ENCODE data around the gene KATNB1. TPM values are rescaled to one million over a fixed set of nuclear protein-coding genes. Genes with fewer than 3 reads are reported as not detected.
A peak's percentile ranks its signal among the peaks of the same experiment; 100 is the strongest.

KATNB1 gene
- total RNA-seq, 1 donor from 2014 or later: 12.9 TPM

DNA sequence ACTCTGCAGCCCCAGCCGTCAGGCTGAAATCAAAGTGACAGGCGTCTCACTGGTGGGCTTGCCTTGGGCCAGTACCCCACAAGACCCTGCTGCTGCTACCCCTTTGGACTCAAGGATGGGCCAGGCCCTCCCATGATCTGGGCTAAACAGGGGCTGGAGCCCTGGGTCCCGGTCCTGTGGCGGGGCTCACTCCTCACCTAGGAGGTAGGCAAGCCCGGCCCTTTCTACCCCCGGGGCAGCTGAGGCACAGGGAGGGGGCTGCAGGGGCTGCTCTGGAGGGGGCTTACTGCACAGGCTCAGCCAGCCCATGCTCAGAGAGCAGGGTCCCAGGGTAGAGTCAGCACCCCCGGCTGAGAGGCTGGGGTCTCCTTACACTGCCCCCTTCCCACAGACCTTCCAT is 23.6 kb downstream of the KATNB1 start:
- Histone ChIP-seq H3K27me3 (ENCODE audit: control insufficient read depth, insufficient read depth, low read length) (no peaks in the 10 kb centered on the region), H3K4me3 (ENCODE audit: low read depth, low read length) (no peak overlapping the region), H3K36me3 (ENCODE audit: control insufficient read depth, insufficient read depth, low read length) (peaks cover 27% of the 10 kb centered on the region)
- no peak for DNase-seq (ENCODE audit: low read depth)
- no peak for FAIRE-seq
- TF ChIP-seq, protein P1, sequence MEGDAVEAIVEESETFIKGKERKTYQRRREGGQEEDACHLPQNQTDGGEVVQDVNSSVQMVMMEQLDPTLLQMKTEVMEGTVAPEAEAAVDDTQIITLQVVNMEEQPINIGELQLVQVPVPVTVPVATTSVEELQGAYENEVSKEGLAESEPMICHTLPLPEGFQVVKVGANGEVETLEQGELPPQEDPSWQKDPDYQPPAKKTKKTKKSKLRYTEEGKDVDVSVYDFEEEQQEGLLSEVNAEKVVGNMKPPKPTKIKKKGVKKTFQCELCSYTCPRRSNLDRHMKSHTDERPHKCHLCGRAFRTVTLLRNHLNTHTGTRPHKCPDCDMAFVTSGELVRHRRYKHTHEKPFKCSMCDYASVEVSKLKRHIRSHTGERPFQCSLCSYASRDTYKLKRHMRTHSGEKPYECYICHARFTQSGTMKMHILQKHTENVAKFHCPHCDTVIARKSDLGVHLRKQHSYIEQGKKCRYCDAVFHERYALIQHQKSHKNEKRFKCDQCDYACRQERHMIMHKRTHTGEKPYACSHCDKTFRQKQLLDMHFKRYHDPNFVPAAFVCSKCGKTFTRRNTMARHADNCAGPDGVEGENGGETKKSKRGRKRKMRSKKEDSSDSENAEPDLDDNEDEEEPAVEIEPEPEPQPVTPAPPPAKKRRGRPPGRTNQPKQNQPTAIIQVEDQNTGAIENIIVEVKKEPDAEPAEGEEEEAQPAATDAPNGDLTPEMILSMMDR (IDR thresholded peaks at IDR 0.05; ENCODE audit: insufficient read depth, low read length, severe bottlenecking): no peak

DNA sequence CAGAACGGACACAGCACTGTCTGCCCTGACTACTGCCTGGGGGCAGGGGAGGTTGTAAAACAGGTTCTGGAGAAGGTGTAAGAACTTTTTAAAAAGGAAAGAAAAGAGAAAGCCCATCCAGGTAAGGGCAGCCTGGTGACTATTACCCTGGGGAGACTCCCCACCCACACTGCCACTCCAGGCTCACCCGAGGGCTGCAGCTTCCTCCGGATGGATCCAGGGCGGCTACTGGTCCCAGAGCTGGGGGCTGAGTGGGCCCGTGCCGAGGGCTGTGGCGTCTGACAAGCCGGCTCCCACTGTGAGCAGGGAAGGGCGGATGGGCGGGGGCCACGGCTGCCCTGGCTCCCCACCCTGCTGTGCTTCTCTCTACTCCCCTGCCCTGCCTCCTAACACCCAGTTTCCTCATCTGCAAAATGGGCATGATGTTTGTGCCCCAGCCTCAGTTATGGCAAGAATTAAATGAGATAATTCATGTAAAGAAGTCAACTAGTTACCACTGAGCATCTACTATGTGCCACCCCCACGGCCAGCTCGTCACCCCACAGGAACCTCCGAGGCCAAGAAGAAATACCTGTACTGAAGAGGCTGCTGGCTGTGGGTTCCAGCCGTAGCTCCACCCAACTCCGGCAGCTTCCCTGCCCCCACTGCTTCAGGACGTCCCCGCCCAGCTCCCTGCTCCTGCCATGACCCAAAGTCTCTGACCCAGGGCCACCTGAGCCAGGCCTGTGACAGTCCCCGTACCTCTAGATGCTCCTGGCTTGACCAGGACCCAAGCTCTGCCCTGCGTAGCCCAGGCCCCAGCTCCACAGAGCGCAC is 24.2 kb downstream of the KATNB1 start:
- peak; percentile 50 for DNase-seq (ENCODE audit: low read depth)
- TF ChIP-seq, protein P1 (IDR thresholded peaks at IDR 0.05; ENCODE audit: insufficient read depth, low read length, severe bottlenecking): no peak
- Histone ChIP-seq H3K27me3 (ENCODE audit: control insufficient read depth, insufficient read depth, low read length) (no peaks in the 10 kb centered on the region), H3K36me3 (ENCODE audit: control insufficient read depth, insufficient read depth, low read length) (peaks cover 27% of the 10 kb centered on the region), H3K4me3 (ENCODE audit: low read depth, low read length) (no peak overlapping the region)
- FAIRE-seq: no peak

DNA sequence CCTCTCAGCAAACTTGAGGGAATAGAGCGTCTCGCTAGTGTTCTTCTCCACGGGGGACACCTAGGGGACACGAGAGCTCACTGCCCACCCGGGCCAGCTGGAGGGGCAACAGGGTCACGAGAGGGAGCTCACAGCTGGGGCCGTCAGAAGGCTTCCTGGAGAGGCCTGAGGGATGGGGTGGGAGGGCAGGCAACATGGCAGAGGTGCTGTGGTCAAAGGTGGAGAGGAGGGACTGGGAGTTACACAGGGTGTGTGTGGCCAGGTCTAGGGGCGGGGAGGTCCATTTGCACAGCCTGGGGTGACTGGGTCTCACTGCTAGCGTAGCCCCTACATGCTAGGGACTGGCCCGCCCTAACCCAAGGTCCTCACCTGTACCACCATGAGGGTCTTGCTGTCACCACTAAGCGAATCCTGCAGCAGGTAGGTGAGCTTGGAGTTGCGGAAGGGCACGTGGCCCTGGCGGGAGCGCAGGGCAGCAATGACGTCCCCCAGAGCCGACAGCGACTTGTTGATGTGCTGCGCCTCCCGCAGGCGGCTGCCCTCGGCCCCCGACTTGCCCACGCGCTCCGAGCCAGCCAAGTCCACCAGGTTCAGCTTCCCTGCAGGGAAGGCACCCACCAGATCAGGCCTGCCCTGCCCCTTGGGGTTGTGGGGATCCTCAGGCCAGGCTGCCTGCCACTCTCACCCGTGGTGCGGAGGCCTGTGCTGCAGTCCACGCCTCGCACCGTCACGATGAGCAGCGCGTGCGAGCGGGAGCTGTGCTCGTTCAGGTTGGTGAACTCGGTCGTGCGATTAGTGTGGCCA is 25.0 kb downstream of the KATNB1 start:
- peaks cover 26% of the 10 kb centered on the region for H3K36me3 ChIP-seq (ENCODE audit: control insufficient read depth, insufficient read depth, low read length)
- no peak overlapping the region for H3K4me3 ChIP-seq (ENCODE audit: low read depth, low read length)
- no peaks in the 10 kb centered on the region for H3K27me3 ChIP-seq (ENCODE audit: control insufficient read depth, insufficient read depth, low read length)
- DNase-seq (ENCODE audit: low read depth): no peak
- TF ChIP-seq, protein P1 (IDR thresholded peaks at IDR 0.05; ENCODE audit: insufficient read depth, low read length, severe bottlenecking): no peak
- FAIRE-seq: no peak

DNA sequence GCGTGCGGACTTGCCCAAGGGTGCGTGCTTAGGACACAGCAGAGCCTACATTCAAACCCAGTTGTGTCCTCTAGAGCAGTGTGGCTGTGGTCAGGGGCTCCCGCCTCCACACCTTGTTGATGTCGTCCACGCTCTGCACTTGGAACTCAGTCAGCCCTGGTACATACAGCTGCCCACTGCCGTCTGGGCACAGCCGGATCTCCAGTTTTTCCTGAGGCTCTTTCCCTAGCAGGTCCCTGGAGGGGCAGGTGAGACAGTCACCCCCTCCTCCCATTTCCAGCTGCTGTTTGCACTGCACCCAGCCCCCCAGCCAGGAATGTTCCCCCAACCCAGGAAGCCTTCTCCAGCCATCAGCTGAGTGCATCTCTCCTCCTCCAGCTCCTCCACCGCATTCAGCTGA is 25.7 kb downstream of the KATNB1 start:
- DNase-seq (ENCODE audit: low read depth) (no peak), FAIRE-seq (no peak)
- Histone ChIP-seq H3K36me3 (ENCODE audit: control insufficient read depth, insufficient read depth, low read length) (peaks cover 23% of the 10 kb centered on the region), H3K27me3 (ENCODE audit: control insufficient read depth, insufficient read depth, low read length) (no peaks in the 10 kb centered on the region), H3K4me3 (ENCODE audit: low read depth, low read length) (no peak overlapping the region)
- TF ChIP-seq, protein P1 (IDR thresholded peaks at IDR 0.05; ENCODE audit: insufficient read depth, low read length, severe bottlenecking): no peak

DNA sequence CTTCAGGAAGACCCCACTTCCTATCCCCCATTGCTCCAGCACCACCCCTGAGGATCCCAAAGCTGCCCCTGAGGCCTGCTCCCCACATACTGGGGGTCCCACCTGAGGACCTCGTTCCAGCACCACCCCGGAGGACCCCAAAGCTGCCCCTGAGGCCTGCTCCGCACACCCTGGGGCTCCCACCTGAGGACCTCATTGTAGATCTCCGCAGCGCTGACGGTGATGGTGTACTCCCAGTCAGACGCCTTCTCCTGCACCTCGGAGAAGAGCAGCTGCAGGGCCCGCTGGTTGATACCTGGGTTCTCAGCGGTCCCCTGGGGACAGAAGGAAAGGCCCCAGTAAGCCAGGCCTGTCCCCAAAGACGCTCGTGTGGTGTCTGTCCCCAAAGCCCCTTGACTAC is 26.4 kb downstream of the KATNB1 start:
- TF ChIP-seq, protein P1 (IDR thresholded peaks at IDR 0.05; ENCODE audit: insufficient read depth, low read length, severe bottlenecking): no peak
- Histone ChIP-seq H3K4me3 (ENCODE audit: low read depth, low read length) (no peak overlapping the region), H3K36me3 (ENCODE audit: control insufficient read depth, insufficient read depth, low read length) (peaks cover 27% of the 10 kb centered on the region), H3K27me3 (ENCODE audit: control insufficient read depth, insufficient read depth, low read length) (no peaks in the 10 kb centered on the region)
- DNase-seq (ENCODE audit: low read depth): no peak
- FAIRE-seq: no peak
